ENCODE measurements around the gene FCGR3A.
"Not testable (repeated sequence)": the region's sequence is repeated elsewhere in the genome, so short reads cannot be mapped to it uniquely, and the experiment has no call there.

The FCGR3A gene

GRCh38 chr1:161556143-161556542 lies 6.5 kb upstream of the FCGR3A start:
- not testable (repeated sequence) for DNase-seq

GRCh38 chr1:161554815-161555417 lies 5.3 kb upstream of the FCGR3A start:
- DNase-seq: peak in 1 of 2 experiments; percentile 49

- not testable (repeated sequence) for DNase-seq
Observed at GRCh38 chr1:161554340-161554739, 4.7 kb upstream of the FCGR3A start.

- not testable (repeated sequence) for DNase-seq
Observed at GRCh38 chr1:161553631-161554030, 4.0 kb upstream of the FCGR3A start.

- DNase-seq: not testable (repeated sequence)
Observed at GRCh38 chr1:161550942-161551341, 1.3 kb upstream of the FCGR3A start.

GRCh38 chr1:161548749-161549406 lies 740 bp downstream of the FCGR3A start:
- not testable (repeated sequence) for DNase-seq

- DNase-seq: not testable (repeated sequence)
Observed at GRCh38 chr1:161547995-161548741, 1.4 kb downstream of the FCGR3A start.

- DNase-seq: not testable (repeated sequence)
Observed at GRCh38 chr1:161545005-161545731, 4.5 kb downstream of the FCGR3A start.

GRCh38 chr1:161543125-161543524 lies 6.5 kb downstream of the FCGR3A start:
- DNase-seq: not testable (repeated sequence)

GRCh38 chr1:161542091-161542559 lies 7.5 kb downstream of the FCGR3A start:
- peak; percentile 44 to 54 for DNase-seq

- peak in 1 of 2 experiments; percentile 39 for DNase-seq
Observed at GRCh38 chr1:161540570-161540960, 9.1 kb downstream of the FCGR3A start.

GRCh38 chr1:161539731-161540569 lies 9.7 kb downstream of the FCGR3A start:
- peak; percentile 97 to 99 for DNase-seq

- not testable (repeated sequence) for DNase-seq
Observed at GRCh38 chr1:161538925-161539479, 10.6 kb downstream of the FCGR3A start.

GRCh38 chr1:161537068-161537669 lies 12.4 kb downstream of the FCGR3A start:
- not testable (repeated sequence) for DNase-seq

- not testable (repeated sequence) for DNase-seq
Observed at GRCh38 chr1:161532644-161533567, 16.7 kb downstream of the FCGR3A start.

- DNase-seq: no peak
Observed at GRCh38 chr1:161531986-161532643, 17.5 kb downstream of the FCGR3A start.

GRCh38 chr1:161530671-161531641 lies 18.7 kb downstream of the FCGR3A start:
- peak; percentile 96 to 97 for DNase-seq

- peak; percentile 82 to 84 for DNase-seq
Observed at GRCh38 chr1:161530158-161530557, 19.5 kb downstream of the FCGR3A start.

Data from activated T-cell treated with anti-CD3 and anti-CD28 coated beads, Interleukin-2, amount 50 U/mL, for 48 hours (primary cell).